ENCODE measurements around the gene DPM2. TPM values are rescaled to one million over a fixed set of nuclear protein-coding genes. Genes with fewer than 3 reads are reported as not detected.
A peak's percentile ranks its signal among the peaks of the same experiment; 100 is the strongest.

The DPM2 gene
- total and polyA plus RNA-seq, 4 donors, result 18.2 to 26.3 (median 21.4) TPM

GRCh38 chr9:127927988-127928675 lies 9.5 kb downstream of the DPM2 start:
- Histone ChIP-seq H3K4me3 (ENCODE audit: low read length in 2 of 2) (no peak overlapping the region), H3K9me3 (ENCODE audit: control insufficient read depth, low read length) (no peaks in the 10 kb centered on the region), H3K27ac (ENCODE audit: low read depth in 1 of 2, low read length in 2 of 2) (no peak overlapping the region), H3K36me3 (ENCODE audit: control insufficient read depth in 1 of 2, insufficient read depth in 2 of 2, low read length in 1 of 2) (no peaks in the 10 kb centered on the region), H3K27me3 (ENCODE audit: control insufficient read depth in 1 of 2, insufficient read depth in 2 of 2, low read length in 1 of 2) (no peaks in the 10 kb centered on the region), H3K4me1 (ENCODE audit: control insufficient read depth in 1 of 2, insufficient read depth in 2 of 2, low read length in 2 of 2) (peaks cover 0 to 2% of the 10 kb centered on the region in 2 donors)
- ATAC-seq (ENCODE audit: low FRiP score), result no peak
- intact Hi-C loops (cut with DNase I), result loop anchor here in 1 of 2 donors (10.0 kb wide), 1 partner anchor 423 kb away; no protein-coding TSS in a partner anchor
- 28 to 35% methylated on average over 24 of the region's 24 CpGs for WGBS, 2 donors
- peak in 1 of 2 donors; percentile 55 for DNase-seq

- H3K9me3 ChIP-seq (ENCODE audit: control insufficient read depth, low read length), result no peaks in the 10 kb centered on the region
- peaks cover 0 to 2% of the 10 kb centered on the region in 2 donors for H3K4me1 ChIP-seq (ENCODE audit: control insufficient read depth in 1 of 2, insufficient read depth in 2 of 2, low read length in 2 of 2)
- no peaks in the 10 kb centered on the region for H3K36me3 ChIP-seq (ENCODE audit: control insufficient read depth in 1 of 2, insufficient read depth in 2 of 2, low read length in 1 of 2)
- H3K4me3 ChIP-seq (ENCODE audit: low read length in 2 of 2), result no peak overlapping the region
- ATAC-seq (ENCODE audit: low FRiP score), result no peak
- intact Hi-C loops (cut with DNase I), result loop anchor here in 1 of 2 donors (10.0 kb wide), 1 partner anchor 423 kb away; no protein-coding TSS in a partner anchor
- H3K27ac ChIP-seq (ENCODE audit: low read depth in 1 of 2, low read length in 2 of 2), result no peak overlapping the region
- 4% methylated on average over 41 to 56 of the region's 56 CpGs for WGBS, 2 donors
- no peaks in the 10 kb centered on the region for H3K27me3 ChIP-seq (ENCODE audit: control insufficient read depth in 1 of 2, insufficient read depth in 2 of 2, low read length in 1 of 2)
- DNase-seq, result peak in 1 of 2 donors; percentile 52
Observed at GRCh38 chr9:127927201-127927987, 10.3 kb downstream of the DPM2 start.

GRCh38 chr9:127926906-127927200 lies 10.8 kb downstream of the DPM2 start:
- Histone ChIP-seq H3K27ac (ENCODE audit: low read depth in 1 of 2, low read length in 2 of 2) (no peak overlapping the region), H3K4me3 (ENCODE audit: low read length in 2 of 2) (no peak overlapping the region), H3K27me3 (ENCODE audit: control insufficient read depth in 1 of 2, insufficient read depth in 2 of 2, low read length in 1 of 2) (no peaks in the 10 kb centered on the region), H3K4me1 (ENCODE audit: control insufficient read depth in 1 of 2, insufficient read depth in 2 of 2, low read length in 2 of 2) (peaks cover 0 to 2% of the 10 kb centered on the region in 2 donors), H3K9me3 (ENCODE audit: control insufficient read depth, low read length) (no peaks in the 10 kb centered on the region), H3K36me3 (ENCODE audit: control insufficient read depth in 1 of 2, insufficient read depth in 2 of 2, low read length in 1 of 2) (no peaks in the 10 kb centered on the region)
- WGBS, 2 donors, result 18 to 20% methylated on average over 18 to 19 of the region's 19 CpGs
- no peak for ATAC-seq (ENCODE audit: low FRiP score)
- intact Hi-C loops (cut with DNase I), result loop anchor here in 1 of 2 donors (10.0 kb wide), 1 partner anchor 422 kb away; no protein-coding TSS in a partner anchor
- no peak for DNase-seq

- Histone ChIP-seq H3K4me1 (ENCODE audit: control insufficient read depth in 1 of 2, insufficient read depth in 2 of 2, low read length in 2 of 2) (peaks cover 0 to 2% of the 10 kb centered on the region in 2 donors), H3K9me3 (ENCODE audit: control insufficient read depth, low read length) (no peaks in the 10 kb centered on the region), H3K27ac (ENCODE audit: low read depth in 1 of 2, low read length in 2 of 2) (no peak overlapping the region), H3K4me3 (ENCODE audit: low read length in 2 of 2) (no peak overlapping the region), H3K36me3 (ENCODE audit: control insufficient read depth in 1 of 2, insufficient read depth in 2 of 2, low read length in 1 of 2) (no peaks in the 10 kb centered on the region), H3K27me3 (ENCODE audit: control insufficient read depth in 1 of 2, insufficient read depth in 2 of 2, low read length in 1 of 2) (no peaks in the 10 kb centered on the region)
- no peak for ATAC-seq (ENCODE audit: low FRiP score)
- 79 to 82% methylated on average over 14 of the region's 14 CpGs for WGBS, 2 donors
- intact Hi-C loops (cut with DNase I), result loop anchor here in 1 of 2 donors (10.0 kb wide), 1 partner anchor 421 kb away; no protein-coding TSS in a partner anchor
- no peak for DNase-seq
Observed at GRCh38 chr9:127925959-127926905, 11.4 kb downstream of the DPM2 start.

- ATAC-seq (ENCODE audit: low FRiP score) (no peak), DNase-seq (no peak)
- Histone ChIP-seq H3K4me3 (ENCODE audit: low read length in 2 of 2) (no peak overlapping the region), H3K9me3 (ENCODE audit: control insufficient read depth, low read length) (no peaks in the 10 kb centered on the region), H3K36me3 (ENCODE audit: control insufficient read depth in 1 of 2, insufficient read depth in 2 of 2, low read length in 1 of 2) (no peaks in the 10 kb centered on the region), H3K27me3 (ENCODE audit: control insufficient read depth in 1 of 2, insufficient read depth in 2 of 2, low read length in 1 of 2) (no peaks in the 10 kb centered on the region), H3K4me1 (ENCODE audit: control insufficient read depth in 1 of 2, insufficient read depth in 2 of 2, low read length in 2 of 2) (no peaks in the 10 kb centered on the region), H3K27ac (ENCODE audit: low read depth in 1 of 2, low read length in 2 of 2) (no peak overlapping the region)
- intact Hi-C loops (cut with DNase I), result loop anchor here (5.0 to 10.0 kb wide), 3 partner anchors 188 to 423 kb away; partner anchors contain the start of gene TOR2A (in 1 of the 2)
- 90% methylated on average over 22 of the region's 22 CpGs for WGBS, 2 donors
Observed at GRCh38 chr9:127924736-127925444, 12.8 kb downstream of the DPM2 start.

- intact Hi-C loops (cut with DNase I), result loop anchor here (5.0 to 10.0 kb wide), 3 partner anchors 186 to 421 kb away; partner anchors contain the start of gene TOR2A (in 1 of the 2)
- Histone ChIP-seq H3K36me3 (ENCODE audit: control insufficient read depth in 1 of 2, insufficient read depth in 2 of 2, low read length in 1 of 2) (no peaks in the 10 kb centered on the region), H3K4me1 (ENCODE audit: control insufficient read depth in 1 of 2, insufficient read depth in 2 of 2, low read length in 2 of 2) (no peaks in the 10 kb centered on the region), H3K4me3 (ENCODE audit: low read length in 2 of 2) (no peak overlapping the region), H3K27me3 (ENCODE audit: control insufficient read depth in 1 of 2, insufficient read depth in 2 of 2, low read length in 1 of 2) (no peaks in the 10 kb centered on the region), H3K9me3 (ENCODE audit: control insufficient read depth, low read length) (no peaks in the 10 kb centered on the region), H3K27ac (ENCODE audit: low read depth in 1 of 2, low read length in 2 of 2) (no peak overlapping the region)
- DNase-seq (no peak), ATAC-seq (ENCODE audit: low FRiP score) (no peak)
- WGBS, 2 donors, result 82% methylated on average over 8 of the region's 8 CpGs
Observed at GRCh38 chr9:127923771-127924170, 13.9 kb downstream of the DPM2 start.

- intact Hi-C loops (cut with DNase I), result loop anchor here (5.0 to 10.0 kb wide), 3 partner anchors 186 to 421 kb away; partner anchors contain the start of gene TOR2A (in 1 of the 2)
- ATAC-seq (ENCODE audit: low FRiP score), result no peak
Observed at GRCh38 chr9:127923046-127923445, 14.6 kb downstream of the DPM2 start.

More at GRCh38 chr9:127923046-127923445, 14.6 kb downstream of the DPM2 start:
- no peaks in the 10 kb centered on the region for H3K4me1 ChIP-seq (ENCODE audit: control insufficient read depth in 1 of 2, insufficient read depth in 2 of 2, low read length in 2 of 2)
- WGBS, 2 donors, result 49 to 50% methylated on average over 6 of the region's 6 CpGs
- no peak for DNase-seq
- H3K27ac ChIP-seq (ENCODE audit: low read depth in 1 of 2, low read length in 2 of 2), result no peak overlapping the region
- no peaks in the 10 kb centered on the region for H3K9me3 ChIP-seq (ENCODE audit: control insufficient read depth, low read length)
- H3K4me3 ChIP-seq (ENCODE audit: low read length in 2 of 2), result no peak overlapping the region
- H3K27me3 ChIP-seq (ENCODE audit: control insufficient read depth in 1 of 2, insufficient read depth in 2 of 2, low read length in 1 of 2), result no peaks in the 10 kb centered on the region
- H3K36me3 ChIP-seq (ENCODE audit: control insufficient read depth in 1 of 2, insufficient read depth in 2 of 2, low read length in 1 of 2), result no peaks in the 10 kb centered on the region
